WTC11 (cell line): ENCODE measurements around the gene TOE1. TPM values are rescaled to one million over a fixed set of nuclear protein-coding genes. Genes with fewer than 3 reads are reported as not detected.

Source experiments
- ATAC-seq: fragments of 200-7000 bp; cut with Tn5 transposase; 2 replicates; pipeline ENCODE4 v1.10.0; 2021; ENCODE audit warnings: mild to moderate bottlenecking, moderate library complexity
- CTCF ChIA-PET: fragments of 300-600 bp; sonication (Branson Sonifier 250); formaldehyde crosslinking; loops from one replicate; lab custom pipeline; 2021; ENCODE audit warnings: antibody characterized with exemption; lab: Charles Lee
- POLR2A ChIA-PET: fragments of 350-600 bp; sonication (Branson Sonifier 250); formaldehyde crosslinking; loops from one replicate; lab custom pipeline; 2021; ENCODE audit warnings: antibody characterized with exemption; lab: Charles Lee
- DNase-seq: peaks from one replicate; pipeline ENCODE4 v3.0.0; 2021; ENCODE audit warnings: low spot score
- H3K27ac Mint-ChIP-seq: 2 replicates; pipeline ENCODE4 v1.8.0; 2021; ENCODE audit warnings: mixed read lengths
- H3K27me3 Mint-ChIP-seq: 2 replicates; pipeline ENCODE4 v1.8.0; 2021; ENCODE audit warnings: low read depth, mild to moderate bottlenecking, moderate library complexity, mixed read lengths
- H3K36me3 Mint-ChIP-seq: 2 replicates; pipeline ENCODE4 v1.8.0; 2021; ENCODE audit warnings: mixed read lengths
- H3K4me1 Mint-ChIP-seq: 2 replicates; pipeline ENCODE4 v1.8.0; 2022; ENCODE audit warnings: mixed read lengths
- H3K4me3 Mint-ChIP-seq: 2 replicates; pipeline ENCODE4 v1.8.0; 2021; ENCODE audit warnings: mild to moderate bottlenecking, moderate library complexity, mixed read lengths
- H3K9me3 Mint-ChIP-seq: 2 replicates; pipeline ENCODE4 v1.8.0; 2021; ENCODE audit warnings: mixed read lengths
- CBFB ChIP-seq: sonication (generic); formaldehyde crosslinking; IDR thresholded peaks from 2 replicates; pipeline ENCODE4 v1.8.1; 2022; ENCODE audit warnings: mild to moderate bottlenecking, low read depth, missing genetic modification reagents
- CREB1 ChIP-seq: sonication (generic); formaldehyde crosslinking; IDR thresholded peaks from 2 replicates; pipeline ENCODE4 v1.8.0; 2023; ENCODE audit warnings: mild to moderate bottlenecking, missing genetic modification reagents
- CREM ChIP-seq: sonication (generic); formaldehyde crosslinking; IDR thresholded peaks from 2 replicates; pipeline ENCODE4 v1.8.1; 2022; ENCODE audit warnings: mild to moderate bottlenecking, missing genetic modification reagents, moderate library complexity
- ELF4 ChIP-seq: sonication (generic); formaldehyde crosslinking; IDR thresholded peaks from 2 replicates; pipeline ENCODE4 v1.8.1; 2022; ENCODE audit warnings: low read depth, mild to moderate bottlenecking, moderate library complexity, missing genetic modification reagents
- ETV6 ChIP-seq: sonication (generic); formaldehyde crosslinking; IDR thresholded peaks from 2 replicates; pipeline ENCODE4 v1.8.1; 2022; ENCODE audit warnings: mild to moderate bottlenecking, missing genetic modification reagents
- FOXP1 ChIP-seq: sonication (generic); formaldehyde crosslinking; IDR thresholded peaks from 2 replicates; pipeline ENCODE4 v1.8.0; 2022; ENCODE audit warnings: missing genetic modification reagents, mild to moderate bottlenecking, moderate library complexity, borderline replicate concordance
- GRHL2 ChIP-seq: fragments of 250-450 bp; sonication (Bioruptor Pico); IDR thresholded peaks from 2 replicates; pipeline ENCODE4 v1.8.0; 2022; ENCODE audit warnings: mild to moderate bottlenecking, moderate library complexity; ENCODE audit not compliant: insufficient replicate concordance, severe bottlenecking
- IRF1 ChIP-seq: sonication (generic); formaldehyde crosslinking; IDR thresholded peaks from 2 replicates; pipeline ENCODE4 v1.8.0; 2023; ENCODE audit warnings: missing genetic modification reagents
- NFATC4 ChIP-seq: fragments of 250-450 bp; sonication (Bioruptor Pico); IDR thresholded peaks from 2 replicates; pipeline ENCODE4 v1.9.0; 2021; ENCODE audit warnings: mild to moderate bottlenecking
- NR1H2 ChIP-seq: sonication (generic); formaldehyde crosslinking; IDR thresholded peaks from 2 replicates; pipeline ENCODE4 v1.9.0; 2021; ENCODE audit warnings: mild to moderate bottlenecking, moderate library complexity, missing genetic modification reagents
- OVOL2 ChIP-seq: fragments of 250-450 bp; sonication (Bioruptor Pico); IDR thresholded peaks from 2 replicates; pipeline ENCODE4 v1.9.0; 2021; ENCODE audit warnings: mild to moderate bottlenecking, borderline replicate concordance
- PREB ChIP-seq: sonication (generic); formaldehyde crosslinking; IDR thresholded peaks from 2 replicates; pipeline ENCODE4 v1.8.1; 2022; ENCODE audit warnings: mild to moderate bottlenecking, missing genetic modification reagents, moderate library complexity, borderline replicate concordance
- RELA ChIP-seq: sonication (generic); formaldehyde crosslinking; IDR thresholded peaks from 2 replicates; pipeline ENCODE4 v1.8.1; 2022; ENCODE audit warnings: missing genetic modification reagents, mild to moderate bottlenecking, borderline replicate concordance
- TEAD1 ChIP-seq: sonication (generic); formaldehyde crosslinking; IDR thresholded peaks from 2 replicates; pipeline ENCODE4 v1.8.0; 2022; ENCODE audit warnings: mild to moderate bottlenecking, missing genetic modification reagents
- USF2 ChIP-seq: sonication (generic); formaldehyde crosslinking; IDR thresholded peaks from 2 replicates; pipeline ENCODE4 v1.8.1; 2023; ENCODE audit warnings: mild to moderate bottlenecking, missing genetic modification reagents, moderate library complexity
- ZNF121 ChIP-seq: sonication (generic); formaldehyde crosslinking; IDR thresholded peaks from 2 replicates; pipeline ENCODE4 v1.8.0; 2023; ENCODE audit warnings: missing genetic modification reagents
- ZNF219 ChIP-seq: sonication (generic); formaldehyde crosslinking; IDR thresholded peaks from 2 replicates; pipeline ENCODE4 v1.8.0; 2023; ENCODE audit warnings: missing genetic modification reagents, mild to moderate bottlenecking, borderline replicate concordance
- ZNF263 ChIP-seq: sonication (generic); formaldehyde crosslinking; IDR thresholded peaks from 2 replicates; pipeline ENCODE4 v1.8.1; 2022; ENCODE audit warnings: low read depth, mild to moderate bottlenecking, moderate library complexity, missing genetic modification reagents
- ZSCAN18 ChIP-seq: fragments of 250-450 bp; sonication (Bioruptor Pico); IDR thresholded peaks from 2 replicates; pipeline ENCODE4 v2.1.2; 2022; ENCODE audit warnings: mild to moderate bottlenecking, moderate library complexity
- total RNA-seq: library from RNA; stranded (reverse); gene quantifications from 3 replicates; pipeline ENCODE4 v1.2.3, GENCODE V29; 2021

Gene TOE1
- total RNA-seq, 1 experiment from 2014 or later = 7.4 TPM

GRCh38 chr1:45345014-45345413 is 5.0 kb downstream of the TOE1 start:
- POLR2A ChIA-PET = no interaction called here
- Mint-ChIP-seq H3K4me3 (no peak overlapping the region), H3K27me3 (no peaks in the 10 kb centered on the region), H3K4me1 (peaks cover 9% of the 10 kb centered on the region)
- TF ChIP-seq USF2 (CRISPR knock-in tag) = no peak
- no peak for TF ChIP-seq NR1H2 (CRISPR knock-in tag)
- TF ChIP-seq ZNF219 (CRISPR knock-in tag) = no peak
- TF ChIP-seq ELF4 = no peak
- TF ChIP-seq CREB1 = no peak
- no peak for TF ChIP-seq TEAD1 (CRISPR knock-in tag)
- no peak for TF ChIP-seq GRHL2
- TF ChIP-seq NFATC4 = no peak
- TF ChIP-seq CREM (CRISPR knock-in tag) = no peak
- TF ChIP-seq, all 79 proteins: peak for 0
- DNase-seq (no peak), ATAC-seq (no peak)
- peaks cover 23% of the 10 kb centered on the region for H3K36me3 Mint-ChIP-seq
- CTCF ChIA-PET = no interaction called here
- no peaks in the 10 kb centered on the region for H3K9me3 Mint-ChIP-seq
- no peak overlapping the region for H3K27ac Mint-ChIP-seq

DNA sequence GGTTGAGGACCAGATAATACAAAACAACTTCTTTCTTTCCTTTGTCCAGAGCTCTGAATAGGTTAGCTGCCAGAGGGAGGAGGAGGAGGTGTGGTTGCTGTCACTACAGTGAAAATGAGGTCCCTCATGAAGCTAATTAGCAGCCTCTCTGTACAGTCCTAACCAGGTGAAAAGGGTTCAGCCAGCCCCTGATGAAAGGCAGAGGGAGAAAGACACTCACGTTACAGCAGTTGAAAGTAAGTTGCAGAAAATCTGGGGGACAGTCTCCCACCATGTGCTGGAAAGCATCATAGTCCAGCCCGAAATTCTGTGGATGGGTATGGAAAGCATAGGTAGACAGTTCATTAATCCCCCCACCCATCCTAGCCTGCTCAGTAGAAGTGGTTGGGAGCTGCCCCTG is 6.5 kb downstream of the TOE1 start:
- Mint-ChIP-seq H3K4me3 (no peak overlapping the region), H3K4me1 (no peaks in the 10 kb centered on the region), H3K27ac (no peak overlapping the region), H3K27me3 (no peaks in the 10 kb centered on the region), H3K36me3 (peaks cover 23% of the 10 kb centered on the region), H3K9me3 (no peaks in the 10 kb centered on the region)
- POLR2A ChIA-PET = interaction anchor here (0.9 kb wide), 1 partner anchor 17 kb away, joined by 4 read pairs; no protein-coding TSS in a partner anchor
- DNase-seq = no peak
- no peak for ATAC-seq
- TF ChIP-seq OVOL2 = no peak
- TF ChIP-seq ZNF263 (CRISPR knock-in tag) = no peak
- no peak for TF ChIP-seq CBFB (CRISPR knock-in tag)
- no peak for TF ChIP-seq ZSCAN18
- TF ChIP-seq RELA (CRISPR knock-in tag) = no peak
- no peak for TF ChIP-seq NR1H2 (CRISPR knock-in tag)
- no peak for TF ChIP-seq FOXP1 (CRISPR knock-in tag)
- TF ChIP-seq PREB = no peak
- CTCF ChIA-PET = no interaction called here

GRCh38 chr1:45348020-45348419 is 8.1 kb downstream of the TOE1 start:
- Mint-ChIP-seq H3K27ac (no peak overlapping the region), H3K4me3 (no peak overlapping the region), H3K4me1 (no peaks in the 10 kb centered on the region), H3K27me3 (no peaks in the 10 kb centered on the region), H3K36me3 (peaks cover 9% of the 10 kb centered on the region; the same call in 1 of the 2 replicates), H3K9me3 (no peaks in the 10 kb centered on the region)
- DNase-seq (no peak), ATAC-seq (no peak)
- CTCF ChIA-PET = interaction anchor here (0.8 to 2.6 kb wide), 5 partner anchors 12 to 334 kb away, joined by 3 to 10 read pairs (median 4); partner anchors contain the start of gene TESK2
- TF ChIP-seq ZNF121 (CRISPR knock-in tag) = no peak
- no peak for TF ChIP-seq ETV6 (CRISPR knock-in tag)
- TF ChIP-seq OVOL2 = no peak
- no peak for TF ChIP-seq IRF1 (CRISPR knock-in tag)
- POLR2A ChIA-PET = interaction anchor here (1.0 to 1.2 kb wide), 2 partner anchors 9 to 174 kb away, joined by 3 to 4 read pairs; partner anchors contain the start of gene PRDX1
